CD14-positive monocyte (primary cell): Measurements from ENCODE around the gene RHO. TPM values are rescaled to one million over a fixed set of nuclear protein-coding genes. Genes with fewer than 3 reads are reported as not detected.
A peak's percentile ranks its signal among the peaks of the same experiment; 100 is the strongest.

Experiments used
- DNase-seq, 3 donors: peaks; one replicate each; pipeline ENCODE4 v3.0.0-alpha.2; 2011 to 2022
- H2AFZ ChIP-seq: 2 replicates; pipeline ENCODE4 v1.6.0; 2012; ENCODE audit warnings: mild to moderate bottlenecking, low read depth, low read length, inconsistent platforms; ENCODE audit not compliant: insufficient read depth, poor library complexity, severe bottlenecking
- H3K27ac ChIP-seq, 2 donors: 1 replicate in 1 of 2; 2 replicates in 1 of 2; pipeline ENCODE4 v1.5.1; 2012 to 2013; ENCODE audit warnings: low read length in 2 of 2, control low read depth in 1 of 2, inconsistent platforms in 1 of 2, low read depth in 1 of 2, mild to moderate bottlenecking in 1 of 2
- H3K27me3 ChIP-seq, 2 donors: one replicate each; pipeline versions ENCODE4 v1.6.0 to v1.6.1; 2011 to 2013; ENCODE audit warnings: low read length in 2 of 2; ENCODE audit not compliant: control insufficient read depth in 2 of 2, insufficient read depth in 2 of 2
- H3K36me3 ChIP-seq, 2 donors: replicated peaks in 1 of 2; 1 replicate in 1 of 2; 2 replicates in 1 of 2; pipeline versions ENCODE4 v1.5.1 to v1.6.1; 2012 to 2013; ENCODE audit warnings: low read length in 2 of 2, control low read depth in 1 of 2, inconsistent platforms in 1 of 2, mild to moderate bottlenecking in 1 of 2; ENCODE audit not compliant: insufficient read depth in 2 of 2, control insufficient read depth in 1 of 2
- H3K4me1 ChIP-seq, 2 donors: 1 replicate in 1 of 2; 2 replicates in 1 of 2; pipeline versions ENCODE4 v1.5.1 to v1.6.1; 2012 to 2013; ENCODE audit warnings: low read length in 2 of 2, control low read depth in 1 of 2, inconsistent platforms in 1 of 2, mild to moderate bottlenecking in 1 of 2, moderate library complexity in 1 of 2; ENCODE audit not compliant: insufficient read depth in 2 of 2, control insufficient read depth in 1 of 2
- H3K4me2 ChIP-seq: replicated peaks from 2 replicates; pipeline ENCODE3; 2012; ENCODE audit warnings: low read length, moderate library complexity, mild to moderate bottlenecking; ENCODE audit not compliant: poor library complexity, severe bottlenecking; ENCODE audit errors: extremely low read depth
- H3K4me3 ChIP-seq, 3 experiments: fragments of 200-600 bp in 1 of 3; sonication (generic) in 1 of 3; replicated peaks in 1 of 3; 1 replicate in 2 of 3; 2 replicates in 1 of 3; pipeline ENCODE4 v1.5.1; 2011 to 2013; ENCODE audit warnings: low read length in 3 of 3, mild to moderate bottlenecking in 3 of 3, control low read depth in 2 of 3, low read depth in 2 of 3, inconsistent platforms in 1 of 3, moderate library complexity in 1 of 3
- H3K79me2 ChIP-seq: 2 replicates; pipeline ENCODE4 v1.6.0; 2012; ENCODE audit warnings: mild to moderate bottlenecking, control low read depth, inconsistent platforms, low read length, moderate library complexity; ENCODE audit not compliant: insufficient read depth
- H3K9ac ChIP-seq: 2 replicates; pipeline ENCODE4 v1.6.0; 2017; ENCODE audit warnings: low read length, mild to moderate bottlenecking; ENCODE audit not compliant: insufficient read depth, poor library complexity, severe bottlenecking
- H3K9me3 ChIP-seq, 2 donors: replicated peaks in 1 of 2; 1 replicate in 1 of 2; 2 replicates in 1 of 2; pipeline versions ENCODE4 v1.5.1 to v1.6.1; 2012 to 2013; ENCODE audit warnings: low read length in 2 of 2, control low read depth in 1 of 2; ENCODE audit not compliant: control insufficient read depth in 1 of 2, insufficient read depth in 1 of 2
- H4K20me1 ChIP-seq: 2 replicates; pipeline ENCODE4 v1.6.0; 2012; ENCODE audit warnings: mild to moderate bottlenecking, low read length, control low read depth, moderate library complexity; ENCODE audit not compliant: insufficient read depth
- H3K27ac Mint-ChIP-seq, 7 donors: one replicate each; pipeline ENCODE4 v1.8.0; 2020; ENCODE audit warnings: mild to moderate bottlenecking in 7 of 7, mixed read lengths in 7 of 7, moderate library complexity in 6 of 7, inconsistent platforms in 2 of 7
- H3K27me3 Mint-ChIP-seq, 3 donors: one replicate each; pipeline ENCODE4 v1.8.0; 2021 to 2022; ENCODE audit warnings: low read depth in 3 of 3, mild to moderate bottlenecking in 3 of 3, mixed read lengths in 3 of 3, moderate library complexity in 3 of 3, inconsistent platforms in 1 of 3
- H3K36me3 Mint-ChIP-seq, 2 donors: one replicate each; pipeline ENCODE4 v1.8.0; 2020; ENCODE audit warnings: mixed read lengths in 2 of 2, inconsistent platforms in 1 of 2, mild to moderate bottlenecking in 1 of 2
- H3K4me1 Mint-ChIP-seq: one replicate; pipeline ENCODE4 v1.8.0; 2020; ENCODE audit warnings: mild to moderate bottlenecking, mixed read lengths
- H3K4me3 Mint-ChIP-seq, 2 donors: one replicate each; pipeline ENCODE4 v1.8.0; 2020; ENCODE audit warnings: mild to moderate bottlenecking in 2 of 2, mixed read lengths in 2 of 2, moderate library complexity in 1 of 2
- H3K9me3 Mint-ChIP-seq, 7 donors: one replicate each; pipeline ENCODE4 v1.8.0; 2020 to 2022; ENCODE audit warnings: mixed read lengths in 7 of 7, mild to moderate bottlenecking in 6 of 7, moderate library complexity in 6 of 7, inconsistent platforms in 2 of 7
- WGBS: methylation state at CpG from one replicate; pipeline ENCODE4 v1.1.5; 2013; ENCODE audit warnings: missing lambda C conversion rate; ENCODE audit not compliant: insufficient coverage; 5-methylcytosine and 5-hydroxymethylcytosine counted together
- intact Hi-C, 2 donors: fragments of 100-400 bp; cut with micrococcal nuclease; formaldehyde crosslinking; loops; one replicate each; pipeline versions ENCODE4 v1.15.0 to v1.15.1; 2023
- polyA plus RNA-seq, 3 donors: library from polyadenylated mRNA; depleted of rRNA in 1 of 3; unstranded in 2 of 3; stranded (reverse) in 1 of 3; fragments of 300-500 nt in 2 of 3; fragments of >200 nt in 1 of 3; fragmentation: Illumina TruSeq in 2 of 3; gene quantifications; 1 replicate in 2 of 3; 2 replicates in 1 of 3; pipeline ENCODE4 v1.2.3, GENCODE V29; 2012 to 2021
- TF ChIP-seq, protein P1 (sequence below): fragments of 200-600 bp; IDR thresholded peaks from one replicate; pipeline ENCODE4 v1.8.0; 2022; ENCODE audit warnings: antibody characterized with exemption, mild to moderate bottlenecking

RHO gene
- polyA plus RNA-seq, 3 donors: 0.03 TPM; not detected in 2

DNA sequence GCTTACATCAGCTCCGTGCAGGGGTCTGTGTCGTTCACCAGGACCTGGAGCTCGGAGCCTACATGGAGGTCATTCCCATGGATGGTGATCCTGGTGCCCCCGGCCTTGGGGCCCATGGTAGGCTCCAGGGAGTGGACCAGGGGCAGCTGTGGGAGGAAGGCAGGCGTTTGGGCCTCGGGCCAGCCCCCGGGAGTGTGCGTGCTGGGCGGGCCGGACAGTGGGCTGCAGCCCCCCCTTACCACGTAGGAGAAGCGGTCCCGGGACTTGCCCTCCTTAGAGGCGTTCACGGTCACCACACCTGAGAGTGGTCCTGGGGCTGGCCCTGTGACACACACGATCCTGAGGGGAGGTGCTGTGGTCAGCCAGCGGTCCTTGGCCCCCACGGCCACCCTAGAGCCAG, 44.2 kb downstream of the RHO start:
- Mint-ChIP-seq H3K27ac (no peak overlapping the region), H3K36me3 (peaks cover 66 to 83% of the 10 kb centered on the region in 2 donors), H3K27me3 (peaks cover 0 to 3% (median 0%) of the 10 kb centered on the region in 3 donors), H3K4me3 (no peak overlapping the region), H3K9me3 (no peaks in the 10 kb centered on the region), H3K4me1 (peaks cover 17% of the 10 kb centered on the region)
- Histone ChIP-seq H3K27ac (no peak overlapping the region), H3K4me1 (peaks cover 15 to 17% of the 10 kb centered on the region in 2 donors), H3K27me3 (no peaks in the 10 kb centered on the region), H3K36me3 (peaks cover 74 to 89% of the 10 kb centered on the region in 2 donors), H3K79me2 (peaks cover 14% of the 10 kb centered on the region), H3K4me2 (no peak overlapping the region), H3K9me3 (no peaks in the 10 kb centered on the region), H4K20me1 (peaks cover 15% of the 10 kb centered on the region), H3K9ac (no peak overlapping the region), H3K4me3 (no peak overlapping the region), H2AFZ (no peak overlapping the region)
- intact Hi-C loops: no loop called here
- TF ChIP-seq, protein P1, sequence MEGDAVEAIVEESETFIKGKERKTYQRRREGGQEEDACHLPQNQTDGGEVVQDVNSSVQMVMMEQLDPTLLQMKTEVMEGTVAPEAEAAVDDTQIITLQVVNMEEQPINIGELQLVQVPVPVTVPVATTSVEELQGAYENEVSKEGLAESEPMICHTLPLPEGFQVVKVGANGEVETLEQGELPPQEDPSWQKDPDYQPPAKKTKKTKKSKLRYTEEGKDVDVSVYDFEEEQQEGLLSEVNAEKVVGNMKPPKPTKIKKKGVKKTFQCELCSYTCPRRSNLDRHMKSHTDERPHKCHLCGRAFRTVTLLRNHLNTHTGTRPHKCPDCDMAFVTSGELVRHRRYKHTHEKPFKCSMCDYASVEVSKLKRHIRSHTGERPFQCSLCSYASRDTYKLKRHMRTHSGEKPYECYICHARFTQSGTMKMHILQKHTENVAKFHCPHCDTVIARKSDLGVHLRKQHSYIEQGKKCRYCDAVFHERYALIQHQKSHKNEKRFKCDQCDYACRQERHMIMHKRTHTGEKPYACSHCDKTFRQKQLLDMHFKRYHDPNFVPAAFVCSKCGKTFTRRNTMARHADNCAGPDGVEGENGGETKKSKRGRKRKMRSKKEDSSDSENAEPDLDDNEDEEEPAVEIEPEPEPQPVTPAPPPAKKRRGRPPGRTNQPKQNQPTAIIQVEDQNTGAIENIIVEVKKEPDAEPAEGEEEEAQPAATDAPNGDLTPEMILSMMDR: no peak
- no peak for DNase-seq
- WGBS: 93% methylated on average over 13 of the region's 18 CpGs

DNA sequence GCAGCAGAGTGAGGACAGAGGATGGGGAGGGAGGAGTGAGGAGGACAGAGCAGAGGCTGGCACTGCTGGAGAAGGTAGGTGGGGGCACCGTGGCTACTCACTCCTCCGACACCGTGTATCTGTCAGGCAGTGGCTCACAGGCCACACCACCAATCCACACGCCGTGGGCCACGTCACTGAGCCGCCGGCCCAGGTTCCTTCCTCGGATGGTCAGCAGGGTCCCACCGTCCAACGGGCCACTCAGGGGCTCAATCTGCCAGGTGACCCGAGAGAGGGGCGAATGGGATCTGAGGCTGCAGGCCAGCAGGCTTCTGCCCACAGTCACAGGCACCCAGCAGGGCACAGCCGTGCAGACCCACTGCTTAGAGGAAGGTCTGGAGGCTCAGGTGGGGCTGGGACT, 45.1 kb downstream of the RHO start:
- H4K20me1 ChIP-seq: peaks cover 19% of the 10 kb centered on the region
- H3K27me3 Mint-ChIP-seq: peaks cover 0 to 3% (median 0%) of the 10 kb centered on the region in 3 donors
- peaks cover 65 to 80% of the 10 kb centered on the region in 2 donors for H3K36me3 ChIP-seq
- peaks cover 21% of the 10 kb centered on the region for H3K79me2 ChIP-seq
- DNase-seq: no peak
- no peaks in the 10 kb centered on the region for H3K27me3 ChIP-seq
- no peaks in the 10 kb centered on the region for H3K9me3 Mint-ChIP-seq
- TF ChIP-seq, protein P1: no peak
- no peaks in the 10 kb centered on the region for H3K9me3 ChIP-seq
- H3K4me3 Mint-ChIP-seq: no peak overlapping the region
- peaks cover 60 to 75% of the 10 kb centered on the region in 2 donors for H3K36me3 Mint-ChIP-seq
- peaks cover 26% of the 10 kb centered on the region for H3K4me1 Mint-ChIP-seq
- H3K27ac Mint-ChIP-seq: peak overlapping the region in 3 of 7 donors; percentile 36 to 67 (median 38)
- WGBS: 95% methylated on average over 11 of the region's 14 CpGs
- no peak overlapping the region for H2AFZ ChIP-seq
- no peak overlapping the region for H3K9ac ChIP-seq
- H3K4me2 ChIP-seq: no peak overlapping the region
- intact Hi-C loops: no loop called here
- H3K4me3 ChIP-seq: no peak overlapping the region
- H3K4me1 ChIP-seq: peaks cover 24 to 26% of the 10 kb centered on the region in 2 donors
- H3K27ac ChIP-seq: no peak overlapping the region
